HepG2 (cell line): ENCODE results near the gene STAMBPL1. TPM values are rescaled to one million over a fixed set of nuclear protein-coding genes. Genes with fewer than 3 reads are reported as not detected.
A peak's percentile ranks its signal among the peaks of the same experiment; 100 is the strongest.

ENCODE experiments used
- ATF1 ChIP-seq: IDR thresholded peaks from 2 replicates; pipeline ENCODE4 v1.6.1; 2016; ENCODE audit warnings: mild to moderate bottlenecking, control low read depth
- HMG20A ChIP-seq: IDR thresholded peaks from 2 replicates; pipeline ENCODE4 v1.6.1; 2016; ENCODE audit warnings: borderline replicate concordance
- KAT2B ChIP-seq: fragments of 150-350 bp; IDR thresholded peaks from 2 replicates; pipeline ENCODE4 v1.6.1; 2014; ENCODE audit warnings: low read depth, low read length, borderline replicate concordance
- KLF9 ChIP-seq: IDR thresholded peaks from 2 replicates; pipeline ENCODE4 v1.6.1; 2016; ENCODE audit warnings: low read depth
- MIXL1 ChIP-seq: IDR thresholded peaks from 2 replicates; pipeline ENCODE4 v1.6.1; 2016
- NBN ChIP-seq: fragments of 450-650 bp; conservative IDR thresholded peaks from 2 replicates; pipeline ENCODE4 v1.6.1; 2017
- PHF8 ChIP-seq: sonication (generic); formaldehyde crosslinking; IDR thresholded peaks from 2 replicates; pipeline ENCODE4 v1.5.0; 2020; ENCODE audit warnings: missing genetic modification reagents
- PREB ChIP-seq: sonication (generic); formaldehyde crosslinking; IDR thresholded peaks from 2 replicates; pipeline ENCODE4 v1.4.0; 2020; ENCODE audit warnings: missing genetic modification reagents
- SMARCE1 ChIP-seq: fragments of 450-650 bp; IDR thresholded peaks from 2 replicates; pipeline ENCODE4 v1.6.1; 2017; ENCODE audit warnings: borderline replicate concordance
- TARDBP ChIP-seq: sonication (generic); formaldehyde crosslinking; IDR thresholded peaks from 2 replicates; pipeline ENCODE4 v1.8.0; 2022; ENCODE audit warnings: mild to moderate bottlenecking, missing genetic modification reagents
- TFAP4 ChIP-seq: sonication (generic); IDR thresholded peaks from 2 replicates; pipeline ENCODE4 v1.6.1; 2016; ENCODE audit warnings: low read depth, borderline replicate concordance
- ZFP37 ChIP-seq: sonication (generic); formaldehyde crosslinking; IDR thresholded peaks from 2 replicates; pipeline ENCODE4 v1.4.0; 2020; ENCODE audit warnings: missing genetic modification reagents, borderline replicate concordance
- ZFP91 ChIP-seq: sonication (generic); formaldehyde crosslinking; IDR thresholded peaks from 2 replicates; pipeline ENCODE4 v1.9.0; 2022; ENCODE audit warnings: missing genetic modification reagents, mild to moderate bottlenecking, borderline replicate concordance
- ZHX2 ChIP-seq, 2 experiments: sonication (generic) in 1 of 2; formaldehyde crosslinking in 1 of 2; IDR thresholded peaks; 2 replicates each; pipeline versions ENCODE4 v1.6.1 to v1.9.0; 2014 to 2022; ENCODE audit warnings: antibody characterized with exemption in 1 of 2, borderline replicate concordance in 1 of 2, inconsistent platforms in 1 of 2, low read depth in 1 of 2, missing genetic modification reagents in 1 of 2
- ZNF205 ChIP-seq: IDR thresholded peaks from 2 replicates; pipeline ENCODE4 v1.6.1; 2018; ENCODE audit warnings: missing biosample characterization, missing genetic modification reagents
- ZNF362 ChIP-seq: sonication (generic); formaldehyde crosslinking; IDR thresholded peaks from 2 replicates; pipeline ENCODE4 v1.4.0; 2020; ENCODE audit warnings: missing genetic modification reagents, mild to moderate bottlenecking, borderline replicate concordance
- ZNF567 ChIP-seq: sonication (generic); formaldehyde crosslinking; IDR thresholded peaks from 2 replicates; pipeline ENCODE4 v1.8.1; 2023; ENCODE audit warnings: mild to moderate bottlenecking, missing genetic modification reagents, borderline replicate concordance
- ZNF672 ChIP-seq: sonication (generic); formaldehyde crosslinking; IDR thresholded peaks from 2 replicates; pipeline ENCODE4 v1.8.1; 2022; ENCODE audit warnings: missing genetic modification reagents
- ZSCAN25 ChIP-seq: sonication (generic); formaldehyde crosslinking; IDR thresholded peaks from 2 replicates; pipeline ENCODE4 v1.8.0; 2022; ENCODE audit warnings: mild to moderate bottlenecking, missing genetic modification reagents
- polyA plus RNA-seq, 8 experiments: library from polyadenylated mRNA; depleted of rRNA in 3 of 8; stranded (reverse) in 7 of 8; unstranded in 1 of 8; fragments of >200 nt; fragmentation: Illumina TruSeq in 4 of 8; extraction: Trizol in 4 of 8; gene quantifications; 2 replicates each; pipeline versions ENCODE4 v1.2.1 to v1.2.3, GENCODE V29; 2011 to 2016; ENCODE audit warnings: low read depth in 4 of 8, missing spikeins in 1 of 8, mixed read lengths in 1 of 8; ENCODE audit not compliant: insufficient read depth in 1 of 8
- total RNA-seq, 5 experiments: library from RNA; depleted of rRNA; stranded (reverse); fragments of >200 nt; fragmentation: Illumina TruSeq; extraction: Trizol; gene quantifications; 2 replicates each; pipeline ENCODE4 v1.2.3, GENCODE V29; 2016; ENCODE audit warnings: low read depth in 1 of 5

STAMBPL1 gene
- total and polyA plus RNA-seq, 2 of the 13 experiments (the other 11 are each of a cell fraction or from before 2014, with no cell fraction given): 1.4 to 1.5 TPM

GRCh38 chr10:88934900-88935672 lies 55.0 kb downstream of the STAMBPL1 start (continued):
- no peak for TF ChIP-seq ZHX2 (IDR thresholded peaks at IDR 0.05; ENCODE audit: low read depth)
- no peak for TF ChIP-seq ZHX2 (CRISPR knock-in tag; IDR thresholded peaks at IDR 0.05; ENCODE audit: borderline replicate concordance)
- TF ChIP-seq ZSCAN25: no peak
- TF ChIP-seq SMARCE1: no peak
- TF ChIP-seq ZNF672: no peak
- peak; percentile 21; the same call in 1 of the 2 replicates for TF ChIP-seq KAT2B
- no peak for TF ChIP-seq TARDBP (CRISPR knock-in tag)
- TF ChIP-seq HMG20A: no peak
- no peak for TF ChIP-seq ZNF362
- TF ChIP-seq NBN: no peak
- no peak for TF ChIP-seq TFAP4
- no peak for TF ChIP-seq PHF8
- TF ChIP-seq ZFP91 (CRISPR knock-in tag): 0 out of 2 replicates have a peak, but pooled peaks have one; percentile 27
- no peak; the same call in 1 of the 2 replicates for TF ChIP-seq ZNF567 (CRISPR knock-in tag)
- no peak for TF ChIP-seq ATF1
- TF ChIP-seq KLF9 (CRISPR knock-in tag): no peak
- peak; percentile 81 for TF ChIP-seq MIXL1
- 0 out of 2 replicates have a peak, but pooled peaks have one; percentile 5 for TF ChIP-seq ZNF205 (CRISPR knock-in tag)
- TF ChIP-seq ZFP37 (CRISPR knock-in tag): no peak
- TF ChIP-seq PREB (CRISPR knock-in tag): no peak
